DMS79 (cell line): ENCODE data around the gene GALNT1.

Experiments used
- DNase-seq: peaks from one replicate; lab custom pipeline; 2025; lab: John Stamatoyannopoulos, UW

The GALNT1 gene

GRCh38 chr18:35721431-35722081 lies 140.0 kb downstream of the GALNT1 start:
- no peak for DNase-seq

GRCh38 chr18:35728676-35729075 lies 147.1 kb downstream of the GALNT1 start:
- no peak for DNase-seq

GRCh38 chr18:35729991-35730668 lies 148.6 kb downstream of the GALNT1 start:
- DNase-seq = no peak

DNA sequence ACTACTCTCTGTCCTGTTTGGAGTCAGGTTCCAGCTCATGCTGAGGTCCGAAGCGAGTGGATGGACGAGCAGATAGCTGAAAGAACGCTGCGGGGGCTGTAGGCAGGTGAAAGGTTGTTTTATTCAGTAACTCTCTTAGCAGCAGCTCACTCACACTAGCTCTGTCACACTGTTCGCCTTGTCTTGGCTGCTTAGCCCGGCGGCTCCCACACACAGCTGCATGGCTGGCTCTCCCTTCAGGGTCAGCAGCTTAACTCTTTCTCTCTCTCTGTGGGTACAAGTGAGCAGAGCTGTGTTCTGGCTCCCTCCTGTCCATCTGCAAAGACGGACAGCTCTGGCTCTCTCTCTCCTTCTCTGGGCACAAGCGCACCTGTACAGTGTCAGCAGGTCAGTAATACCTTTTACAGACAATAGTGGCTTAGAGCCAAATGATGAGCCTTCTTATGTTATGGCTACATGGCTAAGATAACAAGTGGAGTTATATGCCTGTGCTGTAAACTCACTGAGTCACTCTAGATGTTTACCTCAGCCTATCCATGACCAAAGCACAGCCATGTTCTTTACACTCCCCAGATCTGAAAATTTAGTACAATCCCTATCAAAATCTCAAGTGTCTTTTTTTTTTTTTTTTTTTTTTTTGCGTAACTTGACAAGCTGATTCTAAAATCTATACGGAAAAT lies 149.3 kb downstream of the GALNT1 start:
- no peak for DNase-seq

DNA sequence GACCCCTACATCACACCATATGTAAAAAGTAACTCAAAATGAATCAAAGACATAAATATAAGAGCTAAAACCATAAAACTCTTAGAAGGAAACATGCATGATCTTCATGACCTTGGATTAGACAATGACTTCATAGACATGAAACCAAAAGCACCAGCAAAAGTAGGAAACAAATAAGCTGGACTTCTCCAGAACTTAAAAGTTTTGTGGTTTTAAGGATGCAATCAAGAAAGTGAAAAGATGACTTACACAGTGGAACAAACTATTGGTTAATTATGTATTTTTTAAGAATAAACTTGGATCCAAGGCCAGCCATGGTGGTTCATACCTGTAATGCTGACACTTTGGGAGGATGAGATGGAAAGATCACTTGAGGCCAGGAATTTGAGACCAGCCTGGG lies 150.2 kb downstream of the GALNT1 start:
- no peak for DNase-seq

- no peak for DNase-seq
These were observed 150.6 kb downstream of the GALNT1 start for GRCh38 chr18:35732162-35732561.

DNA sequence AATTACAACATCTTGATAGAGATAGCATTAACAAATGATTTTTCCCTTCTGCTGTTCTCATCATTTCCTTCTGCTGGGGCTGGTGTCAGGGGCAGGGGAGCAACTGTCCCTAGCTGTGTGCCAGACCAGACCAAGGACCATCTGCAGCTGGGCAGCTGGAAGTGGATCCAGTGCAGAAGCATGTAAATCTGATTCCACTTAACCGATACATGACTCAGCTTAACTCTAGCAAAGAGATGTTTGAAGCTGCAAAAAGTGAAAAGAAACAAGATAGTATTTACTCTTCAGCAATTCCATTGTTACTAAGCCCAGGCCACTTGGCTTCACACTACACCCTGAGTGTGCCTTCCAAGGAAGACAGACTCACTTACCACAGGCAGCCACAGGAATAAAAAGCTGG lies 151.1 kb downstream of the GALNT1 start:
- DNase-seq = no peak

- no peak for DNase-seq
These were observed 151.9 kb downstream of the GALNT1 start for GRCh38 chr18:35733408-35733807.

GRCh38 chr18:35736696-35737095 lies 155.2 kb downstream of the GALNT1 start:
- no peak for DNase-seq

GRCh38 chr18:35739778-35740177 lies 158.2 kb downstream of the GALNT1 start:
- no peak for DNase-seq

- no peak for DNase-seq
These were observed 159.1 kb downstream of the GALNT1 start for GRCh38 chr18:35740656-35741055.

DNA sequence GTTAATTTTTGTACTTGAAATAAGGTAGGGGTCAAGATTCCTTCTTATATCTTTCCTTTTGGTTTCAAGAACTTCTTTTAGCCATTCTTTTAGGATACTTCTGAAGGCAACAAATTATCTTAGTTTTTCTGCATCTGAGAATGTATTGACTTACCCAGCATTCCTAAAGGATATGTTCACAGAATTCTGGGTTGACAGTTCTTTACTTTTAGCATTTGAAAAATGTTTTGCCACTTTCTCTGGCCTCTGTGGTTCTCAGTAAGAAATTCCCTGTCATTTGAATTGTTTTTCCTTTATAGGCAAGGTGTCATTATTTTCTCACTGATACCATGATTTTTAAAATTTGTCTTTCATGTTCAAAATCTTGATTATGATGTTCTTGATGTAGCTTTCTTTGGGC lies 162.4 kb downstream of the GALNT1 start:
- no peak for DNase-seq

GRCh38 chr18:35745814-35746213 lies 164.3 kb downstream of the GALNT1 start:
- no peak for DNase-seq

DNA sequence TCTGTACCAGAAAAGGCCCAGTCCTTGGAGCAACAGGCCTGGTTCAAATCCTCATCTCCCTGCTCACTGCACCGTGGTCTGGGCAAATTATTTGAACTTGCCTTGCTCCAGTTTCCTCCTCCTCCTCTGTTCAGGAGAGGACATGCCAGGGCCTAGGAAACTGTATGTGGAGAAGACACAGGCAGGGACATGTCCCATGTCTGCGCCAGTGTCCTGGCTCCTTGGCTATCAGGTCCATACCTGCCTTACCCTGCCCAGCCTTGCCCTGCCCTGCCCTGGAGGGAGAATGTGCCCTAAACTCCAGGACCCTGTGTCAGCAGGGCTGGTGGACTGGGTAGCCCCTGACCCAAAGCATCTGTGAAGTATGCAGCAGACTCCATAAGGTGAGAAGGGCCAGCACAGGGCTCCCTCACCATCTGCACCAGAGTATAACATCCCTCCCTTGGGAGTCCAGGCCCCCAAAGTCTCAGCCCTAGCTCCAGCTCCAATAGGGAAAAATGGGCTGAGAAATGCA lies 165.3 kb downstream of the GALNT1 start:
- DNase-seq = no peak

- no peak for DNase-seq
These were observed 166.4 kb downstream of the GALNT1 start for GRCh38 chr18:35747894-35748472.

GRCh38 chr18:35749701-35750100 lies 168.2 kb downstream of the GALNT1 start:
- no peak for DNase-seq

DNA sequence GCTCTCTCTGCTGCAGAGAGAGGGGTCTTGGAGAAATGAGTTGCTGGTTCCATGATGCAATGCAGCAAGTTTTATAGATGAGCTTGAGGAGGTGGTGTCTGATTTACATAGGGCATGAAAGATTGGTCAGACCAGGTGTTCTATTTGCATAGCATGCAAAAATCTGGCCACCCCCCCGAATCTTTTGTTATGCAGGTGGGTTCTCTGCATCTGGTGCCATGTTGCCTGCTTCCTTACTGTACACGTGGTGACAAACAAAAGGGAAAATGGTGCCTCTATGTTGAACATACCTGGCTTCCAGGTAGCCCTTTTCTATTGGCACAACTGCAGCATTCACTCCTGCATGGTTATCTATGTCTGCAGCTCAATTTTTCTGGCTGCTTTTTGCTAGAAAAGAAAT lies 169.4 kb downstream of the GALNT1 start:
- no peak for DNase-seq

- no peak for DNase-seq
These were observed 171.9 kb downstream of the GALNT1 start for GRCh38 chr18:35753306-35753910.

- DNase-seq = no peak
These were observed 172.9 kb downstream of the GALNT1 start for GRCh38 chr18:35754464-35754863.

- no peak for DNase-seq
These were observed 173.8 kb downstream of the GALNT1 start for GRCh38 chr18:35755369-35755768.

GRCh38 chr18:35756506-35757117 lies 175.1 kb downstream of the GALNT1 start:
- peak; percentile 31 for DNase-seq
